NCI-H2171 treated with DMSO at 0.1 percent for 48 hours (cell line): ENCODE results near the gene PTPRJ.

Experiments used
- DNase-seq: peaks from one replicate; lab custom pipeline; 2025; lab: John Stamatoyannopoulos, UW

The PTPRJ gene

DNA sequence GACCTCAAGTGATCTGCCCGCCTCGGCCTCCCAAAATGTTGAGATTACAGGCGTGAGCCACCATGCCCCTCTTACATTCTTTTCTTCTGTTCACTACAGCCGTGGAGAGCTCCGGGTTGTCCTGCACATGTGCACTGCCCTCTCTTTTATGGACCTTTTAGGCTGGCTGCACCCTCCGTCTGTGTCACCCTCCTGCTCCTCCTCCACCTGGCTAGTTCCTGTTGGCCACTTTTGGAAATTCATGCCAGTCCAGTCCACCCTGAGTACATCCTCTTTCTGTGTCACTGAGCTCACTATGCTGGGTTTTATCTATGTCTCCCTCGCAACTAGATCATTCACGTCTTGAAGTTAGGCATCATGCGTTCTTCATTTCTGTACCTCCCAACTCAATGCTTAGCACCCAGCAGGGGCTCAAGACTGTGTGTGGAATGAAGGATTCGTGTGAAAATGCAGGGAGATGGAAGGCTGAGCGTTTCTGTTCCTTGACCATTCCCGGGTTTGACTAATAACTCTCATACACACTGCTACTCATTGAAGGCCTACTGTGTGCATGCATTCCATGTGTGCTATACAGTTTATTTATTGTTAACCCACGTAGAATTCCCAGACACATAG lies 60.6 kb downstream of the PTPRJ start:
- DNase-seq, result no peak

DNA sequence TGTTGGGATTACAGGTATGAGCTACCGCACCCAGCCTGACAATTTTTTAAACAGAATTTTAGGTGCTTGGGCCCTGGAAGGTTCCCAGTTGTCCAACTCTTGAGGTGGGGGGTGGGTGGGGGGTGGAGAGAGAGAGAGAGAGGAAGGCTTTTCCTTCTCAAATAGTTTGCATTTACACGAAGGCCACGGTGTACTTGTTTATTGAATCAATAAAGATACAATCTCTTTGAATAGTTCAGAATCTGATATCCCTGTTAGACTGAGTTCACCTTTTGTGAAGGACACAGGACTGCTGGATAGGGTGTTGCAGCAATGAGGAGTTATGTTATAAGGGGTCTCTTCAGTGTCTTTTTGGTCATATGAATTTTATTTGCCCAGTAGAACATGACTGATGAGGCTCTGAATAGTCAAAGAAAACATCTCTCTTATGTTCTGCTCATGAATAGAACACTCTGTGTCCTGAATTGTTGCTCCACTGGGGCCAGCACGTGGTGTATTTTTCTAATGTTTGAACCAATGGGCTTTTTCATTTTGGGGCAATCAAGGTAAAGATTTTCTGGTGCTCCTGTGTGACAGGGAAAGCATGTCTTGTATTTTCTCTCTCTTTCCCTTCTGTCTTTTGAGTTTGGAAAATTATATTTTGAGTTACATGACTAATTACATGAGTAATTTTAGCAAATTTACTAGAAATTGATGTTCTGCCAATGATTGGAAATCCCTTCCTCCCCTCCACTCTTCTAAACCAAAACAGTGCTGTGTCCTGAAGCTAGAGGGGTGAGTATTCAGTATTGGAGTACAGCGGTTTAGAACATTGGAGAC lies 61.7 kb downstream of the PTPRJ start:
- no peak for DNase-seq

DNA sequence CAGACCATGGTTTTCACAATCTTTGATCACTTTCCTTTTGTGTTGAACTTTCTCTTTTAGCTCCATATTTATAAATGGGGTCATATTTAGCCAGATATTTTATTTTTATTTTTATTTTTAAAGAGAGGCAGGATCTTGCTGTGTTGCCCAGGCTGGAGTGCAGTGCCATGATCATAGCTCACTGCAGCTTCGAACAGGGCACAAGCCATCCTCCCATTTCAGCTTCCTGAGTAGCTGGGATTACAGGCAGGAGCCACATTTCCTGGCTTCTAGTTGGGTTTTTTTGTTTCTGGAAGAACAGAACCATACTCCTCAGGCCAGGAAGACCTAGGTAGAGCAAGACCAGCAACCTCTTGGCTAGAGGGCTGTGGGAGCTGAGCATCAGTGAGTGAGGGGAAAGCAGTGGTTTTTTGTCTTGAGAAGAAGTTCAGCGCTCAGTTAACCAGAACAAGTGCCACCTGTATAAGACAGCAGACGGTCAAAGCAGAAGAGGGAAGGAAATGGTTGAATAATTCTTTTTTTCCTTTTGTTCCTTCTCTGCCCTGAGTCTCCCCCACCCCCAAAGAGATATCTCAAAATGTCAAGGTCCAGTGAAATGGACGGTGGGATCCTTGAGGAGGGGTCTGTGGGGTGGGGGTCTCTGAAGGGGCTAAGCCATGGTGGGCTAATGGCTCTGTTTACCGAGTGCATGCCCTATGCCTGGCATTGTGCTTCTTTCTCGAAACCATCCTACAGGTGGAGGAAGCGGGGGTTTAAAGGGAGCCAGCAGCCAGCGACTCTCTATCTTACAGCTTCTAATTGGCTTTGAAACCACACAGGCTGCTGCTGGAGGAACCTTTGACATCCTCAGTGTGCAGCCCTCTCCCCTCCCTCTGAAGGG lies 63.0 kb downstream of the PTPRJ start:
- DNase-seq, result no peak

DNA sequence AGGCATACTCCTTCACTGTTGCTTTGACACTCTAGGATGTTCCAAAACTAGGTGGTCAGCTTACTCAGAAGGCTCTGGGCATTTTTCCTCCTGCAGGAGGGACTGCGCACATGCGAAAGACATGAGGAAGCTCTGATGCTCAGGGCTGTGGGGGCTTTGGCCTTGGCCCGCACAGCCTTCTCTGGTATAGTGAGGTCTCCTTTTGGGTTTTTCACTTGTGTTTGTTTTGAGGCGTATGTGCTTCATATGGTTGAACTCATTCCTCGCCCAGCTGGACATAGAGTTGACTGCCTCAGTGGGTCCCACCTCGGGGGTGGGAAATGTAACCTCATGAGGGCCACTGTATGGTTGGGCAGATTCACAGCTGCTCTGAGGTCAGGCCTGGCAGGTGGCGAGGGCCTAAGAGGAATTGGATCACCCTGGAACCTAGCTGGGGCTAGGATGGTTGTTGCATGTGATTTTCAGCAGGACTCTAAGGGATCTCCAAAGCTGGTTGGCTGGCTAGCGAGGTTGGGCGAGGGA lies 63.7 kb downstream of the PTPRJ start:
- DNase-seq, result no peak

DNA sequence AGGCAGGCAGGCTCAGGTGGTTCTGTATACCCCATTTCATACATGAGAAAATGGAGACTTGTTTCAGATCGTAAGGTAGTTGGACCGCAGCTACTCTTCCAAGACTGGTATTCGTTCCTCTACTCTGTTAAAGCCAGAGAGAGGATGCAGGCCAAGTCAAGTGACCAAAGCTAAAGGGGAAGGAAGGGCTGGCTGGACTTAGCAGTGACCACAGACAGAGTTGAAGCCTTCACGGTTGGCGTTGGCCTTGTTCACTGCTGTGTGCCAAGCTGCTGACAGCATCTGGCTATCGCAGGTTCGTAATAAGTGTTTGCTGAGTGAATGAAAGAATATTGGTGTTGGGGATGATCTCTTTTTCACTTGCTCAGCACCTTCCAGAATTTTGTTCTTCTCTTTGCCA lies 64.2 kb downstream of the PTPRJ start:
- no peak for DNase-seq

DNA sequence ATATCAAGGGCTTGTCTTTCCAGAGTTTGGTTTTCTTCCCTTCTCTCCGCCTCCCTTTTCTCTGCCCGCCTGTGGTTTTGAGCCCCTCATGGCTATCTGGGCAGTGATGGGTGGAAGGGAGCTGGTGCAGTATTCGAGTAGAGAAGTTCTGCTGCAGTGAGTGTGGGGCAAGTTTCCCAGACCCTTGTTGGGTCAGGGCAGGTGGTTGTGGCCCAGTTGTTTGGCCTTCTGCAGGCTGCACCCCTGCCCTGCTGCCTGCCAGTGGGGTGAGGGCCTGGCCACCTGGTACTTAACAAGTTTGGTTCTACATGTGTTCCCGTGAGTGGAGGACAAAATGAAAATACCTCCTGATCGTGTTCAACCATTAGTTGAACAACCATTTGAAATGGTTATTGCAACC lies 65.2 kb downstream of the PTPRJ start:
- no peak for DNase-seq

DNA sequence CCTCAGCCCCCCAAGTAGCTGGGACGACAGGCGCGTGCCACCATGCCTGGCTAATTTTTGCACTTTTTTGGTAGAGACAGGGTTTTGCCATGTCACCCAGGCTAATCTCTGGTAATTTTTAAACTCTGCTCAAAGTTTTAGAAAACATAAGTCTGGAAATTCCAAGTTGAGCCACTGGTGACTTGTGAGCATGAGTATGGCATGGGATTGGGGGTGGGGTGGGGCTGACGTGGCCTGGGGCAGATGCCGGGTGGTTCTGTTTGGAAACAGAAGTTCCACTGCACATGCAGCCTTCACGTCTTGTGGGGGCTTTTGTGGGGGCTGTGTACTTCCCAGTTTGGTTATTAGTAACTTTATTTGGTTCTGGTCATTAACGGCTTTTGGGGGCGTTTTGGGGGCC lies 67.3 kb downstream of the PTPRJ start:
- DNase-seq, result no peak

DNA sequence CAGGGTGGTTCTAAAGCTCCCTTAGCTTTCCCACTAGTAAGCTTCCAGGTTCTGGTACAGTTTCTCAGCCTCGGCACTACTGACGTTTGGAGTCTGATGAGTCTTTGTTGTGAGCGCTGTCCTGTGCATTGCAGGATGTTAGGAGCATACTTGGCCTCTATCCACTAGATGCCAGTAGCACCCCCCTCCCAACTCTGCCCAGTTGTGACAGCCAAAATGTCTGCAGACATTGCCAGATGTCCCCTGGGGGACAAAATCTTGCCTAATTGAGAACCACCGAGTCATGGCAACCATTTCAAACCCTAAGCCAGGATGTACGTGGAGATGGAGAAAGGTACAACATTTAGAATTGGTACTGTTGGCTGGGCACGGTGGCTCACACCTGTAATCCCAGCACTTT lies 68.7 kb downstream of the PTPRJ start:
- no peak for DNase-seq

DNA sequence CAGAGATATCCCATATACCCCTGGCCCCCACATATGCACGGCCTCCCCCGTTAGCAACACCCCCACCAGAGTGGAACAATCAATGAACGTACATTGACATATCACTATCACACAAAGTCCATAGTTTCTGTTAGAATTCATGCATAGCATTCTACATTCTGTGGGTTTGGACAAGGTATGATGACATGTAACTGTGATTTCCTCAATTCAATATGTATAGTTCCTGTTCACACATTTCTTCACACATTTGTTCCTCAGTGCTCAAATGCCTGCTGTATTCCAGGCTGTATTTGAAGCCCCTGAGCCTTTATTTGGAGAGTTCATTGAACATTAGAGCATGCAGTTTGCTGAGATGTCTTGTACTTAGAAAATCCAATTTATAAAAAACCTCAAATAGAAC lies 69.9 kb downstream of the PTPRJ start:
- DNase-seq, result no peak

DNA sequence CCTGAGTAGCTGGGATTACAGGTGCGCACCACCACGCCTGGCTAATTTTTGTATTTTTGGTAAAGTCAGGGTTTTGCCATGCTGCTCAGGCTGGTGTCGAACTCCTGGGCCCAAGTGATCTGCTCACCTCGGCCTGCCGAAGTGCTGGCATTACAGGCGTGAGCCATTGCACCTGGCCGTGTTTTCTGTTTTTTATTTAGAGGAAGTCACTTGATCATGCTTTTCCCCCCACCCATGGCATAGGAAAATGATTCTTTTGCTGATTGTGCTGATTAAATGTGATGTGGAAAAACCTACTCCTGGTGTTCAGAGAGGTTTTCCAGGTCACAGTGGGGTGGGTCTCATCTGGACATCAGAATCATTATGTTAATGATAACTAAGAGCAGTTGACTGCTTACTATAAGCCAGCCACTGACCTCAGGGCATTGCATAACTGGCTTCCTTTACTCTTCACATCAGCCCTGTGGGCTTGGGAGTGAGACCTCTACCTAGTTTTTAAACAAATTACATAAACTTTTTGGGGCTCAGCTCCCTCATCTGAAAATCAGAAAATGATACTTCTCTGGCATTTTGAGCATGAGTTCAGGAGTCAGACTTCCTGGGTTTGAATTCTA lies 71.0 kb downstream of the PTPRJ start:
- no peak for DNase-seq

DNA sequence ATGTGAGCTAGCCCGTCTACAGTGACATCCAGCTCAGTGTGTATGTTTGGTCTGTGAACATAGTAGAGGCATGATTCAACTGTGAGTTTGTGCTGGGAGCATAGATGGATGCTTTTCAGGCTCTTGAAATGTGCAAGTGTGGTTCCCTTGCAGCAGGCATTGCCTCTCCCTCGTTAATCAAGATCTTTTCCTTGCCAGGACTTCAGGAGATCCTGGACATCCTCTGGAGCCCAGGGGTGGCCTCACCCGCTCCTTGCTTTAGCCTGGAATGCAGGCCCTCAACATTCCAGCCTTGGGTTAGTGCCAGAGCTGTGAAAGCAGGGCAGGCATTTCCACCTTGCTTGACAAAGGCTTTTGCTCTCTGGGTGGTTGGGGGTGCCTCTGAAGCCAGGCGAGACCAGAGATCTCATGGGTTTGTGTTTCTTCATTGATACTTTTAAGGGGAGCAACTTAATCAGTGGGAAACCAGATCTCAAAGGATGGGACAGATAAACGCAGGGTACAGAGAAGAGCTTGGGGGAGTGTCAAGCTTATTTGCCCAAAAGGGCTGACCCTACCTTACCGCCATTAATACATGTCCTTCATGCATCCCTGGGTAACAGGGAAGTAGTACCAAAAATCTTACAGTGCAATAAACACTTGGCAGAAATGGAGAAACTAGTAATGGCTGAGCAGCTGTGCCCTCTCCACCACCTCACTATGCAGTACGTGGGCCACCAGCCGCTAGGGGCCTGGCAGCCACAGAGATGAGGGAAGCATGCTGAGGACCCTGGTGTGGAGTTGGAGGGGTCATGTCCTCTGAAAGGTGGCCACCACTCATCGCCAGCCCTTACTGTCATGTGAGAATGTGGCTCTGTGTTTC lies 72.1 kb downstream of the PTPRJ start:
- DNase-seq, result no peak

DNA sequence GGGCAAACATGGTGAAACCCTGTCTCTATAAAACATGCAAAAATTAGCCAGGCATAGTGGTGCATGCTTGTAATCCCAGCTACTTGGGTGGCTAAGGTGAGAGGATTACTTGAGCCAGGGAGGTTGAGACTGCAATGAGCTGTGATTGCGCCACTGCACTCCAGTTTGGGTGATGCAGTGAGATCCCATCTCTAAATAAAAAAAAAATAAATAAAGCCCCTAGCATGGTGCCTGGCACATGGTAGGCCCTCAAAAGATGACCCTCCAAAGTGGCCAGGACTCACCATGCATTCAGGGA lies 74.6 kb downstream of the PTPRJ start:
- DNase-seq, result no peak

DNA sequence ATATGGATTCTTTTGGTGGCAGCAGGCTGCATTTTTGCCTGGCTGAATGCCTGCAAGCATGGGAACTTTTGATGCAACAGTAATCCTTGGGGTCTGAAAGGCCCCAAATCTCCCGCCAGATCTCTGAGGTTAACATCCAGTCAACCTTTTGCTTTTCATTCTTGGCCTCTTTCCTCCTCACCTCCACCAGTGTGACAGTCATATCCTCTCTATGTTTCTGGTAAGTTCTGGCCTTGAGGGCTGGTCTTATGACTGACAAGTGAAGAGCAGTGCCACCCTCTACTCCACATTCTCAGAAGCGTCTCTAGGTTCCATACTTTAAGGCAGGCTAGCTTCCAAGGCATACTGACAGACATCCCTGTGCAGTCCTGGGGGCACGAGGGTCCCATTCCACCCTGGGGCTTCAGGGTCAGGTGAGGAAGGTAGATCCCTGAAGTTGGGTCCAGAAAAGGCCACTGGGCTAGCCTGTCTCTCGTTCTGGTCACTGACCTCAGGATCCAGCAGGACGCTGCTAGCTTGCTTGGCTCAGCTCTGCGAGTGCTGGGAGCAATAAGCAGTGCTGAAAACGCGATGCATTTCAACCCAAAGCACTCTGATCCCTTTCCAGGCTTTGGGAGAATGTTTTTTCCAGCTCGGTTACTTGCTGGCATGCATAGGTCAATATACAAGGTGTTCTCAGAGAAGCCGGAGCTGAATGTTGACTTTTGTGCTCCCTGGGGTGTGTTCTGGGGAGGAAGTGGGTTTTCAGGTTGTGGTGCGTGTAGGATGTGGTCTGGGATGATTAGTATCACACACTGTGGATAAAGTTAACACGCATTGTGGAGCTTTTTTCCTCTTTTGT lies 75.2 kb downstream of the PTPRJ start:
- no peak for DNase-seq

DNA sequence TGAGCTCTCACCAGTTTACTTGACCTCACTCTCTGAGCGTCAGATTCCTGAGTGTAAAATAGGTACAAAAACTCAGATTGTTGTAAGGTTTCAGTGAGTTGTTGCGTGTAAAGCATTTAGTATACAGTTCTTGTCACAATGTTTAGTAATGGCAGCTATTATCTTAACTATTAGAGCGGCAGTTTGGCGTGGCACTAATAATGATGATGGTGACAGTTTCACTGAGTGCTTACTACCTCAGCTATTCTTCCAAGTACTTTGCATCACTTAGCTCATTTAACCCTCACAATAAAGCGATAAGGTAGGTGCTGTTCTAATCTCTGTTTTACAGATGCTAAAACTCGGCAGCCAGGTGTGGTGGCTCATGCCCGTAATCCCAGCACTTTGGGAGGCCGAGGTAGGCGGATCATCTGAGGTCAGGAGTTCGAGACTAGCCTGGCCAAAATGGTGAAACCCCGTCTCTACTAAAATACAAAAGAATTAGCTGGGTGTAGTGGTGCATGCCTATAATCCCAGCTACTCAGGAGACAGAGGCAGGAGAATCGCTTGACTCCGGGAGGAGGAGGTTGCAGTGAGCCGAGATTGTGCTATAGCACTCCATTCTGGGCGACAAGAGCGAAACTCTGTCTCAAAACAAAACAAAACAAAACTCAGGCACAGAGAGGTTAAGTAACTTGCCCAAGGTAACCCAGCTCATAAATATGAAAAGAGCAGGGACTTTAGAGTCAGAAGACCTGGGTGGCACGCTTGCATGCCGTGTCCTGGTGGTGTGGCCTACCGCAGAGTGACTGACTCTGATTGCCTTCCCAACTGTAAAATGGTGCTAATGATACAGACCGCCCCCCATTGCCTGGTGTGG lies 76.2 kb downstream of the PTPRJ start:
- no peak for DNase-seq

DNA sequence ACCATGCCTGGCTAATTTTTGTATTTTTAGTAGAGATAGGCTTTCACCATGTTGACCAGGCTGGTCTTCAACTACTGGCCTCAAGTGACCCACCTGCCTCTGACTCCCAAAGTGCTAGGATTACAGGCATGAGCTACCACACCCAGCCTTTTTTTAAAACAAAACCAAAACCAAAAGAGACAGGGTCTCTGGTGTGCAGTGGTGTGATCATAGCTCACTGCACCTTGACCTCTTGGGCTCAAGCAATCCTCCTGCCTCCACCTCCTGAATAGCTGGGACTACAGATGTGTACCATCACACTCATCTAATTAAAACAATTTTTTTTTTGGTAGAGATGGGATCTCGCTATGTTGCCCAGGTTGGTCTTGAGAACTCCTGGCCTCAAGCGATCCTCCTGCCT lies 77.7 kb downstream of the PTPRJ start:
- DNase-seq, result no peak

DNA sequence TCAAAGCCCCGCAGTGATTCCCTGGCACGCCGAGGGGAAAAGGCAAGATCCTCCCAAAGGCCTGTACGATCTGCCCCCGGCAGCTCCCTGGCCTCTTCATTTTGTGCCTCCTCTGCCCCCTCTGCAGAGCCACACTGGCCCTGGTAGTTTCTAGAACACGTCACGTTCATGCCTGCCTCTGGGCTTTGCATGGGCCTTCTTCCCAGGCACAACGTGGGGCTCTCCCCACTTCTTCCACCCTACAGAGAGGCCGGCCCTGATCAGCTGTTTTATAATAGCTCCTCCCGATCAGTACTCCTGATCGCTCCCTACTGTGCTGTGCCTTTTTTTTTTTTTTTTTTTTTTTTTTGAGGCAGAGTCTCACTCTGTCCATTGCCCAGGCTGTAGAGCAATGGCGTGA lies 78.4 kb downstream of the PTPRJ start:
- no peak for DNase-seq

DNA sequence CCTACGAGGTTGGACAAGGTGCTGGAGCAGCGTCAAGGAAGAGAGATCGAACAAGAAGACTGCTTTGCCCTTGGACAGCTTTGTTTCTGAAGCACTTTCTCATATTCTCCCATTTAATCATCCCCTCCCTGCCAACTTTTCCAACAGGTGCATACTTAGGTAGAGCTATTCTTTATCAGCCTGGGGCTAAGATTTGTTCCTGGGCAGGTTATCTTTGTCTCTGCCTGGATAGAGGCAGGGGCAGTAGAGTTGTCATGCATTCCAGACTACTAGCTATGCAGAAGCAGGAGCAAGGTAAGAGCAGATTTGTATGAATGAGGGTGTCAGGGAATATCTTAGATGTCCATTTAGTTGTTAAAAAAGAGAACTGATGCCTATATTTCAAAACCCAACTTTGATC lies 82.3 kb downstream of the PTPRJ start:
- no peak for DNase-seq

DNA sequence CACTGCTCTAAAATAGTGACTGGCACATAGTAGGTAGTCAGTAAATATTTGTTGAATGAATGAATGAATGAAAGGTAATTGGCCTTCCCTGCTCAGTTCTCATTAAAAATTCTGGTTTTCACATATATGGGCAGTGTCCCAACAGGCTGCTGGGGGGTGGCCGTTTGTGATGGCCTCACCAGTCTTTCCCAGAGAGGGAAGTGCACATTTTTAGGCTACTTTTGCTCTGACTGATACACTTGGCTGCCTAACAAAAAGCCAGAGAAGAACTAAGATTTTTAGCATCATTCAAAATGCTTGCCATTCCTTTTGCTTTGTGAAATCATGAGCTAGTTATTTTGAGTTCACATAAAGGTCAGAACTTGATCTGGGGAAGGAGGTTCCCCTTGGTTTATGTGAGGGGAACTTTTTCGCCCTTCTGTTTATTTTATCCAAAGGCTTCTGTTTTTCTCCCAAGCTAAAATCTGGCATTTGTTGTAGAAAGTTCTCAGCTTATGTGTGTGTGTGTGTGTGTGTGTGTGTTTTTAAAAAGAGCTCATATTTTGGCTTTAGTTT lies 83.1 kb downstream of the PTPRJ start:
- DNase-seq, result no peak

DNA sequence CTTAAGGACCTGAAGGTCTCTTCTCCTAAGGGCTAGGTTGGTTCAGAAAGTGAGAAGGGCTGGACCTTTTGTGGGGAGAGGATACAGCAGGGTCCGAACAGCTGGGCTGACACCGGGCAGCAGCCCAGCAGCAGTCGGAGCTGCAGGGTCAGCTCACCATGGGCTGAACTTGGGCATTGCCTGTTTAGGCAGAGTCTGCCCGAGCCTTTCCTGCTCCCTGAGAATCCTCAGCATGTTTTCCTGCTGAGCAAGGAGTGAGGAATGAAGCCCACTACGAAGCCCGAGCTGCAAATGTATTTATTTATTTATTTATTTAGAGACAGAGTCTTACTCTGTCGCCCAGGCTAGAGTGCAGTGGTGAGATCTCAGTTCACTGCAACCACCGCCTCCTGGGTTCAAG lies 83.9 kb downstream of the PTPRJ start:
- DNase-seq, result no peak
